LNCaP clone FGC (cell line): ENCODE results near the gene MUTYH.

Experiments used
- DNase-seq: peaks from one replicate; pipeline ENCODE4 v3.0.0-alpha.2; 2011; ENCODE audit warnings: low read depth
- H3K4me3 ChIP-seq: 2 replicates; pipeline ENCODE4 v1.5.1; 2011; ENCODE audit warnings: mild to moderate bottlenecking, low read depth, low read length, control low read depth
- CTCF ChIP-seq: IDR thresholded peaks from 2 replicates; pipeline ENCODE4 v1.5.1; 2012; ENCODE audit warnings: mild to moderate bottlenecking; ENCODE audit not compliant: control insufficient read depth, insufficient read depth; ENCODE audit errors: extremely low read depth

Gene MUTYH

GRCh38 chr1:45344499-45344898, 4.3 kb upstream of the MUTYH start:
- DNase-seq, result no peak
- no peak overlapping the region for H3K4me3 ChIP-seq
- TF ChIP-seq CTCF, result no peak

- H3K4me3 ChIP-seq, result peak overlapping the region; percentile 87
- no peak for TF ChIP-seq CTCF
- no peak for DNase-seq
These were observed 701 bp upstream of the MUTYH start for GRCh38 chr1:45340816-45341466.

GRCh38 chr1:45337630-45338325, 2.5 kb downstream of the MUTYH start:
- no peak for DNase-seq
- H3K4me3 ChIP-seq, result no peak overlapping the region
- no peak for TF ChIP-seq CTCF

GRCh38 chr1:45335855-45336324, 4.3 kb downstream of the MUTYH start:
- no peak overlapping the region for H3K4me3 ChIP-seq
- no peak for DNase-seq
- TF ChIP-seq CTCF, result no peak

- no peak for TF ChIP-seq CTCF
- no peak overlapping the region for H3K4me3 ChIP-seq
- DNase-seq, result no peak
These were observed 5.7 kb downstream of the MUTYH start for GRCh38 chr1:45334308-45335245.

GRCh38 chr1:45332346-45332720, 7.9 kb downstream of the MUTYH start:
- H3K4me3 ChIP-seq, result no peak overlapping the region
- TF ChIP-seq CTCF, result no peak
- DNase-seq, result no peak
